ENCODE data around the gene BAZ1B.

DNA sequence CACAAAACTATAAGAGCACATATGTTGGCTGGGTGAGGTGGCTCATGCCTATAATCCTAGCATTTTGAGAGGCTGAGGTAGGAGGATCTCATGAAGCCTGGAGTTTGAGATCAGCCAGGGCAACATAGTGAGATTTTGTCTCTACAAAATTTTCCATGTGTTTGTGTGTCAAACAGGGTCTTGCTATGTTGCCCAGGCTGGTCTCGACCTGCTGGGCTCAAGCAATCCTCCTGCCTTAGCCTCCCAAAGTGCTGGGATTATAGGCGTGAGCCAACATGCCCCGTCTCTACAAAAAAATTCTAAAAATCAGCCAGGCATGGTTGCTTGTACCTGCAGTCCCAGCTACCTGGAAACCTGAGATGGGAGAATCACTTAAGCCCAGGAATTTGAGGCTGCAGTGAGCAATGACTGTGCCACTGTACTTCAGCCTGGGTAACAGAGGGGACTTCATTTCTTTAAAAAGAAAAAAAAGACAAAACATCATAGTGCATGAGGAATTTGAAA, 60.3 kb downstream of the BAZ1B start:
- TF ChIP-seq CTCF (IDR thresholded peaks at IDR 0.05) (no peak), POLR2A (IDR thresholded peaks at IDR 0.05) (no peak), EP300 (IDR thresholded peaks at IDR 0.05) (no peak)

All from ovary (tissue), 3 donors.